HEK293T (cell line): ENCODE measurements around the gene TMPRSS4.

Experiments used
- CTCF ChIA-PET: fragments of 350-600 bp; formaldehyde crosslinking; extraction: SDS; loops from one replicate; lab custom pipeline; 2021; ENCODE audit warnings: antibody characterized with exemption, inconsistent platforms; lab: Yijun Ruan, JAX
- POLR2A ChIA-PET: fragments of 350-600 bp; formaldehyde crosslinking; extraction: SDS; loops from one replicate; lab custom pipeline; 2020; ENCODE audit warnings: antibody characterized with exemption, inconsistent platforms; lab: Yijun Ruan, JAX
- DNase-seq: peaks from one replicate; pipeline ENCODE4 v3.0.0; 2012; ENCODE audit warnings: mixed read lengths; ENCODE audit errors: extremely low spot score
- ARNT ChIP-seq: fragments of 450-650 bp; IDR thresholded peaks from 2 replicates; pipeline ENCODE4 v1.6.1; 2017; ENCODE audit warnings: mild to moderate bottlenecking
- BHLHE40 ChIP-seq: fragments of 450-650 bp; IDR thresholded peaks from 2 replicates; pipeline ENCODE4 v1.6.1; 2016; ENCODE audit warnings: mild to moderate bottlenecking, moderate library complexity, borderline replicate concordance
- CTBP1 ChIP-seq: fragments of 450-650 bp; IDR thresholded peaks from 2 replicates; pipeline ENCODE4 v1.6.1; 2016; ENCODE audit warnings: borderline replicate concordance
- ELF4 ChIP-seq: fragments of 450-650 bp; IDR thresholded peaks from 2 replicates; pipeline ENCODE4 v1.6.1; 2017; ENCODE audit warnings: antibody characterized with exemption
- FOXA1 ChIP-seq: fragments of 450-650 bp; IDR thresholded peaks from 2 replicates; pipeline ENCODE4 v1.6.1; 2016; ENCODE audit warnings: mild to moderate bottlenecking
- FOXK2 ChIP-seq: fragments of 450-650 bp; IDR thresholded peaks from 2 replicates; pipeline ENCODE4 v1.6.1; 2016; ENCODE audit warnings: mild to moderate bottlenecking
- FOXM1 ChIP-seq: fragments of 450-650 bp; IDR thresholded peaks from 2 replicates; pipeline ENCODE4 v1.6.1; 2017; ENCODE audit warnings: mild to moderate bottlenecking, borderline replicate concordance
- HDGF ChIP-seq: fragments of 450-650 bp; IDR thresholded peaks from 2 replicates; pipeline ENCODE4 v1.6.1; 2017; ENCODE audit warnings: antibody characterized with exemption, borderline replicate concordance
- L3MBTL2 ChIP-seq: fragments of 450-650 bp; conservative IDR thresholded peaks from 2 replicates; pipeline ENCODE4 v1.6.1; 2016; ENCODE audit warnings: mild to moderate bottlenecking
- LEF1 ChIP-seq: fragments of 450-650 bp; IDR thresholded peaks from 2 replicates; pipeline ENCODE4 v1.6.1; 2017; ENCODE audit warnings: mild to moderate bottlenecking, borderline replicate concordance
- NFRKB ChIP-seq: fragments of 450-650 bp; IDR thresholded peaks from 2 replicates; pipeline ENCODE4 v1.6.1; 2016; ENCODE audit warnings: mild to moderate bottlenecking, moderate library complexity
- PKNOX1 ChIP-seq: fragments of 450-650 bp; IDR thresholded peaks from 2 replicates; pipeline ENCODE4 v1.6.1; 2016
- SP1 ChIP-seq: fragments of 450-650 bp; IDR thresholded peaks from 2 replicates; pipeline ENCODE4 v1.6.1; 2017
- SUZ12 ChIP-seq: fragments of 450-650 bp; IDR thresholded peaks from 2 replicates; pipeline ENCODE4 v1.6.1; 2016; ENCODE audit warnings: mild to moderate bottlenecking
- TARDBP ChIP-seq: fragments of 450-650 bp; IDR thresholded peaks from 2 replicates; pipeline ENCODE4 v1.6.1; 2016
- ZNF384 ChIP-seq: fragments of 450-650 bp; IDR thresholded peaks from 2 replicates; pipeline ENCODE4 v1.6.1; 2016

Gene TMPRSS4

GRCh38 chr11:118100691-118101232, 23.9 kb downstream of the TMPRSS4 start:
- CTCF ChIA-PET, result interaction anchor here (1.2 kb wide), 1 partner anchor 283 kb away, joined by 3 read pairs; no protein-coding TSS in a partner anchor
- POLR2A ChIA-PET, result no interaction called here
- DNase-seq, result no peak
- no peak for TF ChIP-seq CTBP1
- no peak for TF ChIP-seq FOXA1
- TF ChIP-seq ELF4, result no peak
- no peak for TF ChIP-seq SUZ12
- no peak for TF ChIP-seq FOXM1
- TF ChIP-seq FOXK2, result no peak
- TF ChIP-seq HDGF, result no peak
- no peak for TF ChIP-seq TARDBP
- no peak for TF ChIP-seq L3MBTL2
- no peak for TF ChIP-seq BHLHE40
- no peak for TF ChIP-seq LEF1
- no peak for TF ChIP-seq ARNT
- TF ChIP-seq SP1, result no peak
- TF ChIP-seq ZNF384, result no peak
- TF ChIP-seq PKNOX1, result no peak
- TF ChIP-seq NFRKB, result no peak

- CTCF ChIA-PET, result no interaction called here
- DNase-seq, result no peak
- no peak for TF ChIP-seq CTBP1
- TF ChIP-seq TARDBP, result no peak
- TF ChIP-seq BHLHE40, result no peak
- no peak for TF ChIP-seq ZNF384
- no peak for TF ChIP-seq PKNOX1
- no peak for TF ChIP-seq ELF4
- TF ChIP-seq HDGF, result no peak
- no peak for TF ChIP-seq NFRKB
- POLR2A ChIA-PET, result no interaction called here
Observed at GRCh38 chr11:118102721-118103261, 25.9 kb downstream of the TMPRSS4 start.

DNA sequence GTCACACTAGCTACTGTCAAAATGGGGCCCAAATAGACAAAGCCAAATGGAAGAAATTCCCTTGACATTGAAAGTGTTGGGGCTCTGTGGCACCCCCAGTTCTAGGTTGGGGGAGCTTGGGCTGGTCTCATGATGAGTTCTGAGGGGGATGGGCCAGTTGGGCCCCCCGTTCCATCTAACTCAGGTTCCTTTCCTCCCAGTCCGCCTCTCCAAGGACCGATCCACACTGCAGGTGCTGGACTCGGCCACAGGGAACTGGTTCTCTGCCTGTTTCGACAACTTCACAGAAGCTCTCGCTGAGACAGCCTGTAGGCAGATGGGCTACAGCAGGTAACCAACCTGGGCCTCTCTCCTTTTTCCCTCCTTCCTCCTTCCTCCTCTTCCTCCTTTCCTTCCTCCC, 27.6 kb downstream of the TMPRSS4 start:
- DNase-seq, result no peak
- ChIA-PET POLR2A (no interaction called here), CTCF (no interaction called here)
- TF ChIP-seq ELF4 (no peak), LEF1 (no peak), NFRKB (no peak), HDGF (no peak)

- ChIA-PET POLR2A (no interaction called here), CTCF (no interaction called here)
- TF ChIP-seq ARNT (no peak), ZNF384 (no peak), NFRKB (no peak), ELF4 (no peak), SUZ12 (no peak), HDGF (no peak), FOXM1 (no peak), PKNOX1 (no peak), CTBP1 (no peak), LEF1 (no peak), L3MBTL2 (no peak), FOXK2 (no peak), SP1 (no peak), BHLHE40 (no peak), TARDBP (no peak), FOXA1 (no peak)
Observed at GRCh38 chr11:118105657-118106305, 28.9 kb downstream of the TMPRSS4 start.

DNA sequence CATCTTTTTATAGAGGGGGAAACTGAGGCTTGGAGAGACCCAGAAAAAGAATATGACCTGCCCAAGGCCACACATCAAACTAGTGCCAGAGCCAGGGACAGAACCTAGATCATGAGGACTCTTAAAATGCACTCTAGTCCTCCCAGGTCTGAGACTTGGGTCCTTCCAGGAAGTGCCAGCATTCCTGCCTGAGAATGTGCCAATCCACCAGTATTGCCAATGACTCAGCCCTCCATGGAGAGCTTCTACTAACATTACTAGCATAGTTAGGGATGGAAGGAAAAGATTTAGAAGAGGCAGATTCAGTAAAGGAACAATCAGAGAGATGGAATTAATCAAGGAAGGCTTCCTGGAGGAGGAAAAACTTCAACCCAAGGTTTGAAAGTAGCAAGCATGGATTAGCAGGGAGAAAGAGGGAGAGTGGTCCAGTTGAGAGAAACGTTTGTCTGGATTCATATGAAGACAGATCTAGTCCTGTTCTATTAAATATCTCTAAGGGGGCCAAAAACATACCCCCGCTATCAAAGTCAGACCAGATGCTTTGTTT, 30.0 kb downstream of the TMPRSS4 start:
- CTCF ChIA-PET, result no interaction called here
- POLR2A ChIA-PET, result no interaction called here
- no peak for TF ChIP-seq TARDBP
- no peak for DNase-seq

More at GRCh38 chr11:118105657-118106305, 28.9 kb downstream of the TMPRSS4 start:
- no peak for DNase-seq

DNA sequence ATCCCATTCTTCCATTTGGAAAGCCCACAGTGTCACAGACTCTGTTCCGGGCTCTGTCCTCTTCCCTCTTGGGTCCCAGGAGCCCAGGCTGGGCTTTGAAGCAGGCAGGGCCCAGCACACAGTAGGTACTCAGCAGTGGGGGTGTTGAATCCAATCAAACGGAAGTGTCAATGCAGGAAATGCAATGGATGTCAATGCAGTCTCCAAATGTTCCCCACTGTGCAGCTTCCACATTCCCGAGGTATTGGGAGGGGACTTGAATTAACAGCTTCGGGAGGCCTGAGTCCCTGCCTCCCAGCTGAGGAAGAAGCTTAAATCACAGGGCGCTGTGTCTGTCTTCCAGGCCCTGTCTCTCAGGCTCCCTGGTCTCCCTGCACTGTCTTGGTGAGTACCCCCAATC, 31.6 kb downstream of the TMPRSS4 start:
- ChIA-PET CTCF (no interaction called here), POLR2A (no interaction called here)
- no peak for DNase-seq
- TF ChIP-seq ELF4 (no peak), PKNOX1 (no peak), SP1 (no peak), BHLHE40 (no peak), CTBP1 (no peak), FOXK2 (no peak), L3MBTL2 (no peak), FOXM1 (no peak), ARNT (no peak), HDGF (no peak), SUZ12 (no peak), LEF1 (no peak), TARDBP (no peak), ZNF384 (no peak), FOXA1 (no peak), NFRKB (no peak)
